NCI-H446 (cell line): ENCODE measurements around the gene ZNF212.
A peak's percentile ranks its signal among the peaks of the same experiment; 100 is the strongest.

Experiments used
- DNase-seq, 2 experiments: peaks; one replicate each; lab custom pipeline; 2025; lab: John Stamatoyannopoulos, UW

Gene ZNF212

GRCh38 chr7:149239345-149240143 is at the start of gene ZNF212:
Gene ZNF212 (plus strand): TSS chr7:149239651. CDS start chr7:149239779, 128 bp downstream.
- peak; percentile 65 to 89 for DNase-seq

- DNase-seq: no peak
Observed at GRCh38 chr7:149191851-149192250, 47.6 kb upstream of the ZNF212 start.

- no peak for DNase-seq
Observed at GRCh38 chr7:149194799-149195179, 44.7 kb upstream of the ZNF212 start.

- DNase-seq: peak; percentile 73 to 88
Observed at GRCh38 chr7:149195180-149196150, 44.0 kb upstream of the ZNF212 start, which contains the start of gene ZNF282. Gene ZNF282 (plus strand): TSS chr7:149195546. CDS start chr7:149195590, 44 bp downstream.

GRCh38 chr7:149196151-149196704 is 43.2 kb upstream of the ZNF212 start:
- no peak for DNase-seq

- no peak for DNase-seq
Observed at GRCh38 chr7:149196705-149197171, 42.7 kb upstream of the ZNF212 start.

- DNase-seq: no peak
Observed at GRCh38 chr7:149197675-149198074, 41.8 kb upstream of the ZNF212 start.

GRCh38 chr7:149198161-149198816 is 41.2 kb upstream of the ZNF212 start:
- no peak for DNase-seq

- DNase-seq: no peak
Observed at GRCh38 chr7:149199234-149199995, 40.0 kb upstream of the ZNF212 start.

GRCh38 chr7:149202831-149203231 is 36.6 kb upstream of the ZNF212 start:
- no peak for DNase-seq

- no peak for DNase-seq
Observed at GRCh38 chr7:149205690-149206381, 33.6 kb upstream of the ZNF212 start.

- DNase-seq: no peak
Observed at GRCh38 chr7:149207324-149208035, 32.0 kb upstream of the ZNF212 start.

- DNase-seq: peak in 1 of 2 experiments; percentile 26
Observed at GRCh38 chr7:149209518-149210269, 29.8 kb upstream of the ZNF212 start.

GRCh38 chr7:149210551-149210950 is 28.9 kb upstream of the ZNF212 start:
- no peak for DNase-seq

- no peak for DNase-seq
Observed at GRCh38 chr7:149214020-149214720, 25.3 kb upstream of the ZNF212 start.

- DNase-seq: no peak
Observed at GRCh38 chr7:149216402-149216801, 23.0 kb upstream of the ZNF212 start.

- no peak for DNase-seq
Observed at GRCh38 chr7:149217570-149217969, 21.9 kb upstream of the ZNF212 start.
